Right lobe of liver (tissue), 6 donors: ENCODE measurements around the gene ODC1. TPM values are rescaled to one million over a fixed set of nuclear protein-coding genes. Genes with fewer than 3 reads are reported as not detected.
A peak's percentile ranks its signal among the peaks of the same experiment; 100 is the strongest.

Source experiments
- ATAC-seq, 4 donors: fragments of 200-7000 bp; cut with Tn5 transposase; one replicate each; pipeline ENCODE4 v1.9.1; 2020; ENCODE audit warnings: mild to moderate bottlenecking in 4 of 4, moderate library complexity in 4 of 4
- DNase-seq, 3 donors: peaks; one replicate each; pipeline ENCODE4 v3.0.0-alpha.2; 2020
- H3K27ac ChIP-seq, 3 donors: fragments of 200-600 bp; one replicate each; pipeline ENCODE4 v1.8.0; 2022
- H3K27me3 ChIP-seq, 2 donors: fragments of 200-600 bp; one replicate each; pipeline ENCODE4 v1.8.0; 2022
- H3K36me3 ChIP-seq, 4 donors: fragments of 200-600 bp; sonication (generic) in 1 of 4; one replicate each; pipeline versions ENCODE4 v1.5.1 to v1.8.0; 2017 to 2022; ENCODE audit warnings: control low read depth in 1 of 4
- H3K4me1 ChIP-seq, 4 donors: fragments of 200-600 bp; sonication (generic) in 1 of 4; one replicate each; pipeline versions ENCODE4 v1.5.1 to v1.8.0; 2017 to 2022; ENCODE audit warnings: control low read depth in 1 of 4
- H3K4me3 ChIP-seq, 3 donors: fragments of 200-600 bp; one replicate each; pipeline ENCODE4 v1.8.0; 2022
- H3K9me3 ChIP-seq, 4 donors: fragments of 200-600 bp; sonication (generic) in 1 of 4; one replicate each; pipeline versions ENCODE4 v1.5.1 to v1.8.0; 2017 to 2022; ENCODE audit warnings: control low read depth in 1 of 4
- POLR2A ChIP-seq: fragments of 450-650 bp; IDR thresholded peaks from one replicate; pipeline ENCODE4 v1.6.1; 2017; ENCODE audit warnings: antibody characterized with exemption, mild to moderate bottlenecking
- WGBS: methylation state at CpG from one replicate; pipeline ENCODE4 v1.1.6; 2018; ENCODE audit warnings: low coverage, low lambda C conversion rate; ENCODE audit not compliant: insufficient coverage; ENCODE audit errors: missing lambda C conversion rate; 5-methylcytosine and 5-hydroxymethylcytosine counted together
- intact Hi-C, 2 donors: fragments of 100-400 bp; cut with DNase I; formaldehyde crosslinking; loops; one replicate each; pipeline versions ENCODE4 v1.11.2 to v1.14.1; 2022
- total RNA-seq, 6 experiments: library from RNA; depleted of rRNA in 2 of 6; stranded (reverse); fragments of >200 nt in 2 of 6; fragmentation: NEBNext Ultra II Directional in 3 of 6; extraction: Animal tissue kit (Norgen Biotek cat#: 25700) in 3 of 6; gene quantifications; one replicate each; pipeline versions ENCODE4 v1.1.0 to v1.2.4, GENCODE V29; 2016 to 2023
- TF ChIP-seq, protein P1 (sequence below), 4 donors: fragments of 200-600 bp in 3 of 4; fragments of 450-650 bp in 1 of 4; IDR thresholded peaks; one replicate each; pipeline versions ENCODE4 v1.5.1 to v1.8.0; 2016 to 2022; ENCODE audit warnings: antibody characterized with exemption in 4 of 4, mild to moderate bottlenecking in 2 of 4
- donor health status: DM: no; HTN: yes; CAD: no.
- donor health status: DM: no; HTN: no; CAD: no.
- donor health status: DM: no; HTN: no; CAD: no.
- donor health status: DM: no; HTN: yes; CAD: no.
- donor health status: DM: no; HTN: yes; CAD: no.

Gene ODC1
- total RNA-seq, 6 experiments from 2014 or later: 14.4 to 197 (median 28.6) TPM

DNA sequence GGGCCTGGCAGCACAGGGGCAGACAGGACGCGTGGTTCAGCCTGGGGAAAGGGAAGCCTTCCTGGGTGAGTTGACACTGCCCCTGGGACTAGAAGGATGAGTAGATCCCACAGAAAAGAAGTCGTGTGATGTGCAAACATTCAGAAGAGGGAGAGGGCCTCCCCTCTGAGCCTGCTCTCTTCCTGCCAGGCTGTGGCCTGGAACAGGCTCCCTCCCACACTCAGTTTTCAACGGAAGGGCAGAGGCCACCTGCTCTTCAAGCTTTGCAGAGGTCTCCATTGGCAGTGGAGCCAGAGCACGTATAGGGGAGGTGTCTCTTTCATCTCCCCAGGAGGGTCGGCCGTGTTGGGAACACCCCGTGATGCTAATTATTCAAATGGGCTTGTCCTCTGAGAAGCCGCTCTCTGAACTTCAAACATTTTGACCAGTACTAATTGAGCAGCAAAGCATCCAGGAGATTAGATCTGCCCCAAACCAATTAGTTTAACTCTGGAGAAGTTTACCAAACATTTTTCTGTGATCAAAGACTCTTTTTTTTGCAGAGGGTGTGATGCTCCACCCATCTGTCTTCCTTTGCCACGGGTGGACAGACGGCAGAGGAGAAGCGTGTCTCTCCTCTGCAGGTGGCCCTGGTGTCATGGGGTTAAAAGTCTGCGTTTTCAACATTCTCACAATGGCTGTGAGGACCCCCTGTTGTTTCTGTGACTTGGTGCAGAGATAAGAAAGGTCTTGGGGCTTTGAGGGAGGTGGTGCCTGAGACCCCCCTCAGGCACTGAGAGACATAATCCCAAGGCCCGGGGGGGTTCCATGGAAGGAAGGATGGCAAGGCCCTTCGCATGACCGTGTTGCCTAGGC is 29.5 kb upstream of the ODC1 start:
- no peak for DNase-seq
- intact Hi-C loops: no loop called here
- 74% methylated on average over 7 of the region's 16 CpGs for WGBS
- Histone ChIP-seq H3K27me3 (no peaks in the 10 kb centered on the region), H3K9me3 (no peaks in the 10 kb centered on the region), H3K4me3 (no peak overlapping the region), H3K27ac (no peak overlapping the region), H3K36me3 (no peaks in the 10 kb centered on the region), H3K4me1 (no peaks in the 10 kb centered on the region)
- ATAC-seq: no peak
- TF ChIP-seq POLR2A: no peak
- TF ChIP-seq, protein P1, sequence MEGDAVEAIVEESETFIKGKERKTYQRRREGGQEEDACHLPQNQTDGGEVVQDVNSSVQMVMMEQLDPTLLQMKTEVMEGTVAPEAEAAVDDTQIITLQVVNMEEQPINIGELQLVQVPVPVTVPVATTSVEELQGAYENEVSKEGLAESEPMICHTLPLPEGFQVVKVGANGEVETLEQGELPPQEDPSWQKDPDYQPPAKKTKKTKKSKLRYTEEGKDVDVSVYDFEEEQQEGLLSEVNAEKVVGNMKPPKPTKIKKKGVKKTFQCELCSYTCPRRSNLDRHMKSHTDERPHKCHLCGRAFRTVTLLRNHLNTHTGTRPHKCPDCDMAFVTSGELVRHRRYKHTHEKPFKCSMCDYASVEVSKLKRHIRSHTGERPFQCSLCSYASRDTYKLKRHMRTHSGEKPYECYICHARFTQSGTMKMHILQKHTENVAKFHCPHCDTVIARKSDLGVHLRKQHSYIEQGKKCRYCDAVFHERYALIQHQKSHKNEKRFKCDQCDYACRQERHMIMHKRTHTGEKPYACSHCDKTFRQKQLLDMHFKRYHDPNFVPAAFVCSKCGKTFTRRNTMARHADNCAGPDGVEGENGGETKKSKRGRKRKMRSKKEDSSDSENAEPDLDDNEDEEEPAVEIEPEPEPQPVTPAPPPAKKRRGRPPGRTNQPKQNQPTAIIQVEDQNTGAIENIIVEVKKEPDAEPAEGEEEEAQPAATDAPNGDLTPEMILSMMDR (IDR thresholded peaks at IDR 0.05): no peak

DNA sequence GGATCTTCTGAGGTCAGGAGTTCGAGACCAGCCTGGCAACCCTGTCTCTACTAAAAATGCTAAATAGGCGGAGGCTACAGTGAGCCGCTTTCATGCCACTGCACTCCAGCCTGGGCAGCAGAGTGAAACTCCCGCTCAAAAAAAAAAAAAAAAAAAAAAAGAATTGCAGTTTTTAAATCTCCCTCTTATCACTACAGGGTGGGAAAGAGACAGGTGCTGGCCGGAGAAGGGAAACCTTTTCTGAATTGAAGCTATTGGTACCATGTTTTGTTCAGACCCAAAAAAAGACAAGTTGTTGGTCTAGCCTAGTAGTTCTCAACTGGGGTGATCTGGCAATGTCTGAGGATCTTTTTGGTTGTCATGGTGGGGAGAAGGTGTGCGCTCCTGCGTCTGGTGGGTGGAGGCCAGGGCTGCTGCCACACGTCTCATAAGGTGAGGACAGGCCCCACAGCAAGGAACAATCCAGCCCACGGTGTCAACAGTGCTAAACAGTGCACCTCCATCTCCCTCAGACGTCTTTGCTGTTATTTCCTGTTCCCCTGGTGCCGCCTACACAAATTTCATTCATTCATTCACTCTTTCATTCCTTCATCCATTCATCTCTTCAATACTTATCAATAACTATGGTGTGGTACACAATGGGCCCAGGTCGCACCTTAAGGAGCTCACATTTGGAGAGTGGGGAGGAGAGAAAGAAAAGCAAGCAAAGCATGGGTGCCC is 28.8 kb upstream of the ODC1 start:
- Histone ChIP-seq H3K4me1 (no peaks in the 10 kb centered on the region), H3K27ac (no peak overlapping the region), H3K27me3 (no peaks in the 10 kb centered on the region), H3K36me3 (no peaks in the 10 kb centered on the region), H3K4me3 (no peak overlapping the region), H3K9me3 (no peaks in the 10 kb centered on the region)
- 75% methylated on average over 12 of the region's 12 CpGs for WGBS
- TF ChIP-seq, protein P1 (IDR thresholded peaks at IDR 0.05): no peak
- TF ChIP-seq POLR2A: no peak
- DNase-seq: no peak
- ATAC-seq: no peak
- intact Hi-C loops: no loop called here

DNA sequence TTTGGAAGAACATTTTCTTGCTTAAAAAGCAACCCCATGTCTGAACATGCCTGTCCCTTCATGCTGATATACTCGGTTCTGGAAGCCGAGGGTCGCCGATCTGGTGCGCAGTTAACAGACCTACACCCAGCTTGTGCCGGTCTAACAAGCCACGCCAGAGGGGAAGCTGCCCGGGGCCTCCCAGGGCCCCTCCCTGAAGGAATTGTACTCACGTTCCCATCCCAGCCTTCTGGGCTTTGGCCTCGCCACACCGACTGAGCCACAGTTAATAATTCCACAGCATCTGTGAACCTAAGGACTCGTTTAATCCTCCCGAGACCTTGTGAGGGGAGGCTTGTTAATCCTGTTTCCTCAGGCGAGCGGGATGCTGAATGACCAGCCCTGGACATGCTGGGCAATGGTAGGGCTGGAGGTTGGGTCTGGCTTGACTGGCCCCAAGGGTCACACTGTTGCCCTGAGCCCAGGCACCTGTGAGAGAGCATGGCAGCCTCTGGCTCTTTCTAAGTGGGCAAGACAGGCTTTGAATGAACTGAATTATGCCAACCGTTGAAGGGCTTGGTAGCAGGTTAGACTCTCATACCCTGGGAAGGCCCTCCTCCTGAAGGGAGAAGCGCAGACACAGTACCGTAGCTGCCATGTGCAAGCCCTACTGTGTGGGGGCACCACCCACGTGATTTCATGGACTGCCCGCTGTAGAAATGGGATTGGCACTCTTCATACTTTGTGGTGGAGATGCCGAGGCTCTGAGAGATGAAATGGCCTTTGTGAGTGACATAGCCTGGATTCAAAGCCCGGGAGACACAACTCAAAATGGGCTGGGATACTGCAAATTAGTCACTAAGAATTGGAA is 27.9 kb upstream of the ODC1 start:
- TF ChIP-seq, protein P1 (IDR thresholded peaks at IDR 0.05): no peak
- no peak for TF ChIP-seq POLR2A
- Histone ChIP-seq H3K4me3 (no peak overlapping the region), H3K27me3 (no peaks in the 10 kb centered on the region), H3K36me3 (no peaks in the 10 kb centered on the region), H3K9me3 (no peaks in the 10 kb centered on the region), H3K4me1 (no peaks in the 10 kb centered on the region), H3K27ac (no peak overlapping the region)
- DNase-seq: peak in 1 of 3 donors; percentile 21
- 86% methylated on average over 6 of the region's 22 CpGs for WGBS
- intact Hi-C loops: no loop called here
- no peak for ATAC-seq

DNA sequence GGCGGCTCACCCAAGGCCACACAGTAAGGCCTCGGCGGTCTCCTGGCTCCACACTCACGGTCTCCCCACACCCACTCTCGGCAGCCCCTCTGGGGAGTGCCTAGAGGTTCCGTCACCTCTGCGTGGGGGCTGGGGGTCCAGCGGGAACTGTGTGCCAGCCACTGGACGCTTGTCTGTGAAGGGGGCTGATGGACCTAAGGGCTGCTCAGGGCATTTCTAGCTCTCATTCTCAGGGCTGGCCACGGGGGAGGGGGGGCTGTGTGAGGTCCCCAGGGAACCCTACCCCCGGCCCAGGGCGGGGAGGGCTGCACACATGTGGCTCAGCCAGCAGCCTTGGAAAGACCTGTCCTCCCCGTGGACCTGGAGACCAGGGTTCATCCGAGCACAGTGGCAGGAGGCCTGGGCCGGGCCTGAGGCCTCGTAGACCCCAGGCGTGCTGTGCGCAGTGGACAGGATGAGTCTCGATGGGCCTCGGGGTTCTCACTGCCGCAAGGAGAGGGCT is 27.1 kb upstream of the ODC1 start:
- no peaks in the 10 kb centered on the region for H3K4me1 ChIP-seq
- no peak overlapping the region for H3K27ac ChIP-seq
- no peaks in the 10 kb centered on the region for H3K9me3 ChIP-seq
- ATAC-seq: peak in 1 of 4 donors; percentile 15
- H3K27me3 ChIP-seq: no peaks in the 10 kb centered on the region
- H3K4me3 ChIP-seq: no peak overlapping the region
- no CpG with 5 or more reads among the region's 21 CpGs for whole genome bisulfite sequencing
- no peaks in the 10 kb centered on the region for H3K36me3 ChIP-seq
- TF ChIP-seq, protein P1 (IDR thresholded peaks at IDR 0.05): no peak
- no peak for TF ChIP-seq POLR2A
- intact Hi-C loops: no loop called here
- DNase-seq: peak in 1 of 3 donors; percentile 44
